Measurements from ENCODE around the gene PRKCQ.

Gene PRKCQ

DNA sequence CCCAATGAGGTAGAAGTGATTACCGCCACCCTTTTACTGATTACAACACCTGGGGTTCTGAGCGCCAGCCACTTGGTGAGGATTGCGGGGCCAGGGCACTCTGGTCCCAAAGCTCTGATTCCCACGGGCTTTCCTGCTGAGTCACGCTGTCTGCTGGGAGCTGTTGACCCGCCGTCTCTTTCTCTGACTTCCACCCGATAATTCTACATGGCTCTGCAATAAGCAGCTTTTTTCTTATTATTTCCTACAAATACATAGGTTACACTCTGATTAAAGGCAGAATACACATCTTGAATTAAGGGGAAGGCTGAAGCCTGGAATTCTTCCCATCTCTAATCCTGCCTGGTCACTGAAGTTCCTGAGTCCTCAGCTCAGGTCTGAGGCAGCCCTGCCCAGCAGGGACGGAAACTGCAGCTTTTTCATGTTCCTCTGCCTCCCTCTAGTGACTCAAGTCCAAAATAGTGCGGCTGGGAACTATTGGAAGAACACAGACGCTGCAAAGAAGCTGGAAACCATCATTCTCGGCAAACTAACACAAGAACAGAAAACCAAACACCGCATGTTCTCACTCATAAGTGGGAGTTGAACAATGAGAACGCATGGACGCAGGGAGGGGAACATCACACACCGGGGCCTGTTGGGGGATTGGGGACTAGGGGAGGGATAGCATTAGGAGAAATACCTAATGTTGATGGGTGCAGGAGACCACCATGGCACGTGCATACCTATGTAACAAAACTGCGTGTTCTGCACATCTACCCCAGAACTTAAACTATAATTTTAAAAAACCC is 178.3 kb downstream of the PRKCQ start:
- Histone ChIP-seq H3K9me2 (replicated peaks; ENCODE audit: insufficient read depth, low read length) (no peaks in the 10 kb centered on the region), H3K4me3 (ENCODE audit: insufficient read depth, low read length, poor library complexity, severe bottlenecking) (no peak overlapping the region), H2AFZ (ENCODE audit: low read depth, low read length, severe bottlenecking) (peak overlapping the region; percentile 73), H3K4me2 (ENCODE audit: low read depth, low read length, poor library complexity, severe bottlenecking) (peak overlapping the region; percentile 50), H3F3A (ENCODE audit: insufficient read depth) (no peaks in the 10 kb centered on the region), H3K9ac (ENCODE audit: low read length) (peak overlapping the region; percentile 33; the same call in 1 of the 2 replicates), H3K36me3 (ENCODE audit: low read length) (no peaks in the 10 kb centered on the region), H4K20me1 (ENCODE audit: low read depth, low read length) (no peaks in the 10 kb centered on the region), H3K9me3 (ENCODE audit: insufficient read depth, low read length) (no peaks in the 10 kb centered on the region), H3K79me2 (ENCODE audit: insufficient read depth, low read length) (no peaks in the 10 kb centered on the region), H3K27ac (ENCODE audit: low read depth, low read length) (no peak overlapping the region), H3K27me3 (ENCODE audit: low read length) (no peaks in the 10 kb centered on the region)
- TF ChIP-seq EZH2phosphoT487 (conservative IDR thresholded peaks at IDR 0.05; ENCODE audit: low read length), result no peak
- TF ChIP-seq, protein P1, sequence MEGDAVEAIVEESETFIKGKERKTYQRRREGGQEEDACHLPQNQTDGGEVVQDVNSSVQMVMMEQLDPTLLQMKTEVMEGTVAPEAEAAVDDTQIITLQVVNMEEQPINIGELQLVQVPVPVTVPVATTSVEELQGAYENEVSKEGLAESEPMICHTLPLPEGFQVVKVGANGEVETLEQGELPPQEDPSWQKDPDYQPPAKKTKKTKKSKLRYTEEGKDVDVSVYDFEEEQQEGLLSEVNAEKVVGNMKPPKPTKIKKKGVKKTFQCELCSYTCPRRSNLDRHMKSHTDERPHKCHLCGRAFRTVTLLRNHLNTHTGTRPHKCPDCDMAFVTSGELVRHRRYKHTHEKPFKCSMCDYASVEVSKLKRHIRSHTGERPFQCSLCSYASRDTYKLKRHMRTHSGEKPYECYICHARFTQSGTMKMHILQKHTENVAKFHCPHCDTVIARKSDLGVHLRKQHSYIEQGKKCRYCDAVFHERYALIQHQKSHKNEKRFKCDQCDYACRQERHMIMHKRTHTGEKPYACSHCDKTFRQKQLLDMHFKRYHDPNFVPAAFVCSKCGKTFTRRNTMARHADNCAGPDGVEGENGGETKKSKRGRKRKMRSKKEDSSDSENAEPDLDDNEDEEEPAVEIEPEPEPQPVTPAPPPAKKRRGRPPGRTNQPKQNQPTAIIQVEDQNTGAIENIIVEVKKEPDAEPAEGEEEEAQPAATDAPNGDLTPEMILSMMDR (IDR thresholded peaks at IDR 0.05; ENCODE audit: insufficient read depth, low read length, poor library complexity, severe bottlenecking), result peak; percentile 70

DNA sequence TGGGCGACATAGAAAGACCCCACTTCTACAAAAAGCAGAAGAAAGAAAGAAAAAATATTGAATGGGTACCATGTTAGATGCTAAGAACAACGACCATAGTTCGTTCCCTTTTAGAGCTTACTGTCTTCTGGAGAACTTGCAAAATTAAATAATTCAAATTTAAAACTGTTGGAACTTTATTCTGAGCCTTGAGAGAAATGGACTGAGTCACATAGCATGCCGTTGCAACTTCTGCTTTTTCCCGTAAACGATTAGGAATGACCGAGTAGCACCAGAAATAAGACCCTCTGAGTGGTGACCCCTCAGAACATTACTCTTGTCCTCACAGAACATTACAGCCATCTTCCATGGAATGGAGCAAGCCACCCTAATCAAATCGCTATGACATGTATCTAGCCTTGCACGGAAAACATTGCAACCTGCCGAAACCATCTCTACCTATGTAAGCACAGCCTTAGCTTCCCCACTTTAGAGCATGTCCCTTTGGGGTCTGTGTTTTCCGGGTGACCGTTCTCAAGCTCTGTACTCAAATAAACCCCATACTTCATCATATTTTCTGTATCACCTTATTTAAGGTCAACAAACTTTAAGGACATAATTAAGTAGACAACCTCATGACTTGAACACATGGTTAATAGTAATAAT is 179.1 kb downstream of the PRKCQ start:
- Histone ChIP-seq H3K9me2 (replicated peaks; ENCODE audit: insufficient read depth, low read length) (no peaks in the 10 kb centered on the region), H3K4me2 (ENCODE audit: low read depth, low read length, poor library complexity, severe bottlenecking) (peak overlapping the region; percentile 50), H3K9me3 (ENCODE audit: insufficient read depth, low read length) (no peaks in the 10 kb centered on the region), H4K20me1 (ENCODE audit: low read depth, low read length) (no peaks in the 10 kb centered on the region), H3K79me2 (ENCODE audit: insufficient read depth, low read length) (no peaks in the 10 kb centered on the region), H3K36me3 (ENCODE audit: low read length) (no peaks in the 10 kb centered on the region), H2AFZ (ENCODE audit: low read depth, low read length, severe bottlenecking) (peak overlapping the region; percentile 73), H3K9ac (ENCODE audit: low read length) (peak overlapping the region; percentile 33; the same call in 1 of the 2 replicates), H3K4me3 (ENCODE audit: insufficient read depth, low read length, poor library complexity, severe bottlenecking) (no peak overlapping the region), H3K27me3 (ENCODE audit: low read length) (no peaks in the 10 kb centered on the region), H3K27ac (ENCODE audit: low read depth, low read length) (no peak overlapping the region), H3F3A (ENCODE audit: insufficient read depth) (no peaks in the 10 kb centered on the region)
- TF ChIP-seq, protein P1 (IDR thresholded peaks at IDR 0.05; ENCODE audit: insufficient read depth, low read length, poor library complexity, severe bottlenecking), result no peak
- TF ChIP-seq EZH2phosphoT487 (conservative IDR thresholded peaks at IDR 0.05; ENCODE audit: low read length), result no peak

DNA sequence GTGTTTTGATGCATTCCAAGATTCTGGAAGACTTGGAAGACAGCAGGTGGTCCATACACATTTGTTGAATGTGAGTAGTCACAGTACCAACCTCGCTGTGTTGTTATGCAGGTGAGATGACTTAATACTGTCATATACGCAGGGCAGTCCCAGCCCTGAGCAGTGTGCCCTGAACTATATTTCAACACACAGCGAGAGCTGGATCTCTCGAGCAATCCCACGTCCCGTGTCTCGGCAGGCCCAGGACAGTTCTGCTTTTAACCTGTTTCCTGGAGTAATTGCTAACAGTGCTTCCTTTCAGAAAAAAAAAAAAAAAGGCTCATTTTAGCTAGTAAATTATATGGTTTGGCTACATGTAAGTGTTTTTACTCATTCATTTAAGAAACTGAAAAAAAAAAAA is 179.7 kb downstream of the PRKCQ start:
- Histone ChIP-seq H4K20me1 (ENCODE audit: low read depth, low read length) (no peaks in the 10 kb centered on the region), H3K79me2 (ENCODE audit: insufficient read depth, low read length) (no peaks in the 10 kb centered on the region), H3K27me3 (ENCODE audit: low read length) (no peaks in the 10 kb centered on the region), H3K9me3 (ENCODE audit: insufficient read depth, low read length) (no peaks in the 10 kb centered on the region), H3F3A (ENCODE audit: insufficient read depth) (no peaks in the 10 kb centered on the region), H3K9me2 (replicated peaks; ENCODE audit: insufficient read depth, low read length) (no peaks in the 10 kb centered on the region), H3K4me3 (ENCODE audit: insufficient read depth, low read length, poor library complexity, severe bottlenecking) (no peak overlapping the region), H3K9ac (ENCODE audit: low read length) (no peak overlapping the region), H3K4me2 (ENCODE audit: low read depth, low read length, poor library complexity, severe bottlenecking) (no peak overlapping the region), H2AFZ (ENCODE audit: low read depth, low read length, severe bottlenecking) (no peak overlapping the region), H3K27ac (ENCODE audit: low read depth, low read length) (no peak overlapping the region), H3K36me3 (ENCODE audit: low read length) (no peaks in the 10 kb centered on the region)
- no peak for TF ChIP-seq EZH2phosphoT487 (conservative IDR thresholded peaks at IDR 0.05; ENCODE audit: low read length)
- TF ChIP-seq, protein P1 (IDR thresholded peaks at IDR 0.05; ENCODE audit: insufficient read depth, low read length, poor library complexity, severe bottlenecking), result no peak
